GM18519 (cell line): ENCODE data around the gene ZNF548.
A peak's percentile ranks its signal among the peaks of the same experiment; 100 is the strongest.
"Not testable (repeated sequence)": the region's sequence is repeated elsewhere in the genome, so short reads cannot be mapped to it uniquely, and the experiment has no call there.

Experiments
- ATAC-seq: cut with Tn5 transposase; IDR thresholded peaks from one replicate; pipeline ENCODE4 v1.9.1; 2021; ENCODE audit warnings: mild to moderate bottlenecking, moderate library complexity; ENCODE audit not compliant: unreplicated experiment, low FRiP score

Gene ZNF548

GRCh38 chr19:57389730-57390598 lies at the start of gene ZNF548:
ZNF548 (plus strand) TSS chr19:57389854; CDS start chr19:57390100, 246 bp downstream.
- ATAC-seq = peak; percentile 89

GRCh38 chr19:57342582-57342981 lies 47.1 kb upstream of the ZNF548 start:
- no peak for ATAC-seq

GRCh38 chr19:57348136-57348535 lies 41.5 kb upstream of the ZNF548 start:
- no peak for ATAC-seq

GRCh38 chr19:57350877-57351805 lies 38.5 kb upstream of the ZNF548 start, which contains the start of gene ZNF304:
ZNF304 (plus strand) TSS chr19:57351271; CDS start chr19:57351665, 394 bp downstream.
- ATAC-seq = peak; percentile 93

GRCh38 chr19:57351867-57352266 lies 37.8 kb upstream of the ZNF548 start:
- ATAC-seq = no peak

GRCh38 chr19:57355916-57356315 lies 33.7 kb upstream of the ZNF548 start:
- ATAC-seq = no peak

- no peak for ATAC-seq
These were observed 32.2 kb upstream of the ZNF548 start for GRCh38 chr19:57357406-57357805.

- no peak for ATAC-seq
These were observed 30.4 kb upstream of the ZNF548 start for GRCh38 chr19:57359300-57359699.

- no peak for ATAC-seq
These were observed 27.2 kb upstream of the ZNF548 start for GRCh38 chr19:57362419-57362818.

GRCh38 chr19:57362997-57363687 lies 26.5 kb upstream of the ZNF548 start, which contains the start of the genes TRAPPC2B and ZNF547:
TRAPPC2B (plus strand) TSS chr19:57363551; CDS start chr19:57364834, 1,283 bp downstream.
ZNF547 (plus strand) TSS chr19:57363551; CDS start chr19:57368556, 5,005 bp downstream.
- ATAC-seq = peak; percentile 84

GRCh38 chr19:57363688-57364181 lies 25.9 kb upstream of the ZNF548 start:
- ATAC-seq = no peak

GRCh38 chr19:57366776-57367175 lies 22.9 kb upstream of the ZNF548 start:
- ATAC-seq = no peak

- no peak for ATAC-seq
These were observed 15.5 kb upstream of the ZNF548 start for GRCh38 chr19:57374179-57374578.

GRCh38 chr19:57374647-57375046 lies 15.0 kb upstream of the ZNF548 start:
- ATAC-seq = not testable (repeated sequence)

- ATAC-seq = no peak
These were observed 13.5 kb upstream of the ZNF548 start for GRCh38 chr19:57376151-57376550.

- ATAC-seq = no peak
These were observed 12.0 kb upstream of the ZNF548 start for GRCh38 chr19:57377498-57378146.

GRCh38 chr19:57380923-57381322 lies 8.7 kb upstream of the ZNF548 start:
- no peak for ATAC-seq

- ATAC-seq = no peak
These were observed 6.7 kb upstream of the ZNF548 start for GRCh38 chr19:57382806-57383488.

GRCh38 chr19:57389194-57389729 lies 392 bp upstream of the ZNF548 start:
- no peak for ATAC-seq
